ENCODE results near the gene ZNF536.
A peak's percentile ranks its signal among the peaks of the same experiment; 100 is the strongest.
"Not testable (repeated sequence)": the region's sequence is repeated elsewhere in the genome, so short reads cannot be mapped to it uniquely, and the experiment has no call there.

ZNF536 gene

DNA sequence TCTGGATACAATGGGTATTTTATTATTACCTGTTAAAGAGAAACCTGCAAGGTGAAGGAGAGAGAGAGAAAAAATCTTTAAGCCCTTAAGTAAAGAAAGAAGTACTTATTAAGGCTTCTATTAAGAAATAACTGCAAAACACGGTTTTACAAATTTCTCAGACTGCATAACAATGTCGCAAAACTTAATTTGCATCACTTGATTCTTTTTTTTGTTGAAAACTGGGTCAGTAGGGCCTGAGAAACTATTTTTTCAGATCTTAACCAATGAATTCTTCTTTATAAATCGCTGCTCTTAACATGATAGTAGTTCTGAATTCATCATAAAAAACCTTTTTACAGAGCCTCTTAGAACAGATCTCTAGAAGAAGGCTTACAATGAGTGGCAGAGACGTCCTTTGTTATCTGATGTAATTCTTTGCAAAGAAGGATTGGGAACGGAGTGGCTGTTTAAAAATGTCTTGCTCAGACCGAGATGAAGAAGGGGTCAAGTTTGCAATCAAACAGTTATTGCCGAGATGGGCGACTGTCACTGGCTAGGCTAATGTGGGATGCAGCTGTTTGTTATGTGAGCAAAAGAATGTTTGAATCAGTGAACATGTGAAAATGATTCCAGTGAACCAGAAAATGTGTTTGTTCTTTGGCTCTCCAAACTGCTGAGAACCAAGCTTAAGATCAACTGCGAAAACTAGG lies 76.3 kb downstream of the ZNF536 start:
- DNase-seq: peak; percentile 31

DNA sequence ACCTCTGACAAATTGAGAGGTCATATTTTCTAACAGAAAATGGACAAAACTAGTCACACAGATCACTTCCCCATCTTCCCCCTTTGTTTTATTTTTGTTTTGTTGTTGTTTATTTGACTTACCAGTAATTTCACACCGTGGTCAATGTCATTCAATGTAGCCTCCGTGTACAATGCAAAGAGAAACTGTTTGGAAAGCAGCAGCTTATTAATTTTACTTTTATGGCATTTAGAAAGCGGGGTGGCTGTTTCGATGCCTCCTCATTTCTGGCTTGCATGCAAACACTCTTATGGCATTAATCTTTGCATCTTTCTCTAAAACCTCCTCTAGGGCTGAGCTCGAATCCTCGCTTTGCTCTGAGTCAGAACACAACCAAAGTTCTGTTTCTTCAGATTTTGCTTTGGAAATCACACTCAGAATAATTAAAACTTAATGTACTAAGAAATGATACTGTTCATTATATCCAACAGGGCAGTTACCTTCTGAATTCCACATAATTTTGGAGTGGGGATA lies 77.0 kb downstream of the ZNF536 start:
- DNase-seq: peak; percentile 17

DNA sequence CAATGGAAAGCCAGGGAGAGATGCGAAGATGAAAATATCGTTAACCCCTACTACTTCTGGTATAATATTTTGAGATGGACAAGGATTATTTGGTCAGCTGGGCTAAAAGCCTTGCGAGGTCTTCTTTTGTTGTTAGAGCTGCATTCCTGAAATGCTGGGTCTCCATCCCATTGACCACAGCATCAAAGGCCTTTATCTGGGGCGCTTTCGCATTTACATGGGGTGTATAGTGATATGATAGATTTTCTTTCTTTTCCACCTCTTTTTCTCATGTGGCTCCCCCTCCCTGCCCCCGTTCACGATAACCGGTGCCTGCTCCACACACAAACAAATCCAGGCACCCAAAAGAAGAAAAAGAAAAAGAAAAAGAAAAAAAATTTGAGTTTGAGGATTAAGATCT lies 77.5 kb downstream of the ZNF536 start:
- DNase-seq: no peak

DNA sequence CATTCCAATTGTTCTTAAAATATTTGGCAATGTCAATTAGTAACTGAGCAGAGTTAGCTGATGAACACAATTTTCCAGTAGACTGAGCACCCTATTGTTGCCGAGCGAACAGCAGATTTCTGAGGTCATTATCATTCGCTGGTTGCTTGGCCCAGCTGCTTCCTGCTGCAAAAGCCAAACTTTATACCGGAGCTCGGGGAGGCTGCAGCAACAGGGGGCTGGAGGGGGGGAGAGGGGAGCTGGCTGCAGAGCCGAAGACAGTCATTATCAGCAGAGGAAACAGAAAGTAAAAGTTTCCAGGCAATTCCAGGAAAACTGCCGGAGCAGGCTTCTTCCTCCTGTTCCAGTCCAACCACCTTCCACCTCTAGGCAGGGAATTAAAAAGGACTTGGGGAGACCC lies 77.9 kb downstream of the ZNF536 start:
- peak; percentile 67 for DNase-seq

DNA sequence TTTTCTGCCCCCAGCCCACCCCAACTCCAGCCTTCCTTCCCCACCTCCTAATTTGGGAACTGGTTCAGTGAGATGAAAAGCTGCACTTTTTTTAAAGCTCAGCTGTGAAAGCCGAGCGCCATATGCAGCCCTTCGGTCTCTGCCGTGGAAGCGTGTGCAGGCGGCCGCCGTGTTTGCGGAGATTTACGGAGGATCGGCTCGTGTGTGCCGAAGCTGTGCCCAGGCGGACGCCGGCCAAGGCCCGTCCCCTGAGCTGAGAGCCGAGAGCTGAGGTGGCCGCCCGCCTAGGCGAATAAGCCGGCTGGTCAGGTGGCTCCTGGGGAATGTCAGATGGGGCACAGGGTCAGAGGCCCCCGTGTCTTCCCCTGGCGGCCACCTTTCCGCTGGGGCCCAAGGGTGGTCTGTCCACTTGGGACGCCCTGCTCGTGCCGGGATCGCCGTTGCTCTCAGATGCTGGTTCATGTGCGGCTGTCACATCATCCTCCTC lies 78.7 kb downstream of the ZNF536 start:
- DNase-seq: no peak

DNA sequence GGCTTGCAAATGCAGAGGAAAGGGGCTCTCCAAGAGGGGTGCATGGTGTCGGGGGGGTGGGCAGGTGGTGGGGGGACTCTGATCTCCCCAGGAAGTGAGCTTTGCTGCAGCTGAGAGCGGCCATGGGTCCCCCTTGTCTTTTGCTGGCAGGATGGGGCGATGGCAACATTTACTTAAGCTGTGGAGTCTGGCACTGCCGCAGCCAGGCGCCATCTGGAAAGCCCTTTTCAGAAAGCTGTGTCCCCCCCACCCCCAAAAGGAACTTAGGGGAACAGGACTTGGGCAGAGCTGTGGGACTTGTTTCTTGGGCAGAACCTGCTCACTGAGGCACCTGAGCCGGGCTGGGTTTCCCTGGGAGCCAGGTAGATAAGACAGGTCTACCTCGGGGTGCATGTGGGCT lies 80.7 kb downstream of the ZNF536 start:
- no peak for DNase-seq

DNA sequence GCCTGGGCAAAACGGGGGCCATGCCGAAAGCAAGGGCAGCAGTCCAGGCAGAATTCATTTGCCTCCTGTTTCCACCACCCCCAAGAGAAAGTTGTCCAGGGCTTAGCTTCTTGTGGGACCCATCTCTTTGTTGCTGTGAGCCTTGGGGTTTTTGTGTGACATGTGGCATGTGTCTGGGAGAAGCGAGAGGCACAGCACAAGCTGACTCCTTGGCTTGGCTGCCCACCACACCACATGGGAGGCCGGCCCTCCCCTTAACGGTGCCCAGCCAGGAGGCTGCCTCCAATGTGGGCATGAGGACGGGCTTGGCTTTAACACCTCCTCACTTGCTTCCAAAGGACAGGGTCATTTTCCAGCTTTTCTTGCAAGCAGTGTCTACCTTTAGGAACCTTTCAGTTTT lies 81.6 kb downstream of the ZNF536 start:
- DNase-seq: no peak

DNA sequence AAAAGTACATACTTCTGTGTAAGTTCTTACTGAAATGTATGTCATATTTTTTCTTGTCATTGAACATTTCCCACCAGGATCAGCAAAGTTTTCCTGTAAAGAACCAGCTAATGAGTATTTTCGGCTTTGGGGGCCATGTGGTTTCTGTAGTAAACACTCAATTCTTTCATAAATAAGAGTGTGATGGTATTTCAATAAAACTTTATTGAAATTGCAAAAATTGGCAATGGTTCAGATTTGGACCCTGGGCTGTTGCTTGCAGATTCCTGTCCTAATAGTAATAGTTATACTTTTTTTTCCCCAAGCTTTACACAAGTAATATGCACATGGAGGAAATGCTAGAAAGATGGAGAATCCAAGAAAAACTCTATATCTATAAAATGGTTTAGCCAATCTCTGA lies 83.7 kb downstream of the ZNF536 start:
- no peak for DNase-seq

DNA sequence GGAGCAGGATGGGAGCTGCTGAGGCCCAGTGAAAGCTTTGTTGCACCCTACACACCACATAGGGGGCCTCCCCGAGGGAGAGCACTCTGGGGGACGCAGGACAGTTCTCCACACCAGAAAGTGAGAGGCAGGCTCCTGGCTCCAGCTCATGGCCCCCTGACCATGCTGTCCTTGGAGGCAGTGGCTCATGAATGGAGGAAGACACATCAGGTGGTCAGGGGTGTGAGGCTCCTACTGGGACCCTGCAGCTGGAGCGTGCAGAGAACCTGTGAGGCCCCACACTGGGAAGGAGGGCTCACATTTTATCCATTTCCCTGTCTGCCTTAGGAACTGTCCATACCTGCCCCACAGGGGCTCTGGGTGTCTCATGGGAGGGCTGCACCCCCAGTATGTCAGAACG lies 85.3 kb downstream of the ZNF536 start:
- DNase-seq: no peak

DNA sequence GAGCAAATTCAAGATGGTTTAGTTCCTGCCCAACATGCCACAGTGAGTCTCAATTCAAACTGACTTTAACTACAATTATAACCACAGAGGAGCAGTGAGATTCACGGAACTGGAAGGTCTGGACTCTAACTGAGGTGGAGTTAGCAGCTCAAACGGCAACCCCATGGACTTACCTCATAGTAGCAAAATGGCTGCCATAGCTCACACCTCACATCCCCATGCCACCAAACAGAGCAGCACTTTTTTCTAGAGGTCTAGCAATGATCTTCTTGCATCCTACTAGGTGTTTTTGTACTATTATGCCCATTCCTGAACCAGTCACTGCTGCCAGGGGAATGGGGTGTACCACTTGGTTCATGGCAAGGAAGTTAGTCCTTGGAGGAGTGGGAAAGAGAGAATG lies 87.7 kb downstream of the ZNF536 start:
- DNase-seq: no peak

DNA sequence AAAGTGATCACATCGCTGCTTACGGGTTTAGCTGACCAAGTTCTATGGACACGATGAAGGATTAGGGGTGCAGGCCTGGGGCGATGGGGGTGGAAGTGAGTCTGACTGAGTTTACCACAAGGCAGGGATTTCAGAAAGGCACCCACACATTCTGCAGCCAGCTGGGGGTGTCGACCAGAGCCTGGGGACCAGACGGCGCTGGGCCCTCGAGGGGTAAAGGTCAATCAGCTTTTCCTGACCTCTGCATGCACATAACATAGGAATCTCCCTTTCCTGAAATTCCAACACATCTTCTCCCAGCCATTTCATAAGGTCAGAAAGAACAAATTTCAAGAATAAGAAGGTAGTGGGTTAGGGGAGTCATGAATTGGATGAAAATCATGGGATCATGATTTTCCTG lies 92.0 kb downstream of the ZNF536 start:
- no peak for DNase-seq

DNA sequence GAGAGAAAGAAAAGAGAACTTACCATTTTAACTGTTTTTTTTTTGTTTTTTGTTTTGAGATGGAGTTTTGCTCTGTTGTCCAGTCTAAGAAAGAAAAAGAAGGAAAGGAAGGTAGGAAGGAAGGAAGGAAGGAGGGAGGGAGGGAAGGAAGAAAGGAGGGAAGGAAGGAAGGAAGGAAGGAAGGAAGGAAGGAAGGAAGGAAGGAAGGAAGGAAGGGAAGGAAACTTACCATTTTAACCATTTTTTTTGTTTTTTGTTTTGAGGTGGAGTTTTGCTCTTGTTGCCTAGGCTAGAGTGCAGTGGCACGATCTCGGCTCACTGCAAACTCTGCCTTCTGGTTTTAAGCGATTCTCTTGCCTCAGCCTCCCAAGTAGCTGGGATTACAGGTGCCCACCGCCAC lies 94.4 kb downstream of the ZNF536 start:
- not testable (repeated sequence) for DNase-seq

DNA sequence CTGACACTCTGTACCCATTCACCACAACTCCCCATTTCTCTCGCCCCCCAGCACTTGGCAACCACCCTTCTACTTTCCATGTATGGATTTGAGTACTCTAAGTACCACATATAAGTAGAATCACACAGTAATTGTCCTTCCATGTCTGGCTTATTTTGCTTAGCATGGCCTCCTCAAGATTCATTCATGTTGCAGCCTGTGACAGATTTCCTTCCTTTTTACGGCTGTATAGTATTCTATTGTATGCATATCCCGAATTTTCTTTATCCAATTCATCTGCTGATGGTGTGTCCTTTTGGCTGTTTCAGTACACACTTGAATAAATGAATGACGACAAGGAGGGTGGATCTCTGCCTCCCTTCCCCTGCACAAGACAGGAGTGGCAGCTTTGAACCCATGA lies 95.1 kb downstream of the ZNF536 start:
- DNase-seq: no peak

DNA sequence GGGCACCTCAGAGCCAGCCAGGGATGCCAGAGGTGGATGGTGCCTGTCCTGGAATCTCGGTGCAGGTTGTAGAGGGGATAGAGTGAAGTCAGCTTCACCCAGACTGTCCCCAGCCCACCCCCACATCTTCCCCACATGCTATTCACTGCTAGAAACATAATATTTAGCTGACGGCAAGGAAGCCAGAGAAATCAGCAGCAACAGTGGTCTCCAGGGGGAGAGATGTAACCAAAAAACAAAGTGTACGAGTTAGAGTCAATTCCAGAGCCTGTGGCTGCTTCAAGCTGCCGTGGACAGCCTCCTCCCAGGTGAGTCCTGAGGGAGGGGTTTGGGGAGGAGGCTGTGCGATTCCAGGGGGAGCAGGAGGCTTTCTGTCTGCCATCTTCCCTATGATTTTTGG lies 97.6 kb downstream of the ZNF536 start:
- DNase-seq: no peak

DNA sequence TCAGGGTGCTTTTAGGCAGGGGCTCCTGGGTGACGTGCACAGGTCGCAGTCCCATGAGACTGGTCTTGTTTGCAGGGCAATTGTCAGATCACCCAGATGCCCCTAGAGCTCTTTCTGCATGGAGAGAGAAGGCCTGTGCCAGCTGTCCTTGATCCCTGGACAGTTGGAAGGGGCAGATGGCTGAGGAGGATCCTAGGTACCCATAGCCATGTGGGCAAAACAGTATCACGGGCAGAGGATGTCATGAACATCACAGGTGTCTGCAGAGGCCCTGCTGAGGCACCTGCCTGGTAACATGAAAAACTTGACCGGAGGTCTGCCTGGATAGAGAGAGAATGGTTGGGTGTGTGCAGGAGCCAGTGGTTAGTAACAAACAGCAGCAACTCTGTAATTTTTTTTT lies 99.3 kb downstream of the ZNF536 start:
- DNase-seq: no peak

DNA sequence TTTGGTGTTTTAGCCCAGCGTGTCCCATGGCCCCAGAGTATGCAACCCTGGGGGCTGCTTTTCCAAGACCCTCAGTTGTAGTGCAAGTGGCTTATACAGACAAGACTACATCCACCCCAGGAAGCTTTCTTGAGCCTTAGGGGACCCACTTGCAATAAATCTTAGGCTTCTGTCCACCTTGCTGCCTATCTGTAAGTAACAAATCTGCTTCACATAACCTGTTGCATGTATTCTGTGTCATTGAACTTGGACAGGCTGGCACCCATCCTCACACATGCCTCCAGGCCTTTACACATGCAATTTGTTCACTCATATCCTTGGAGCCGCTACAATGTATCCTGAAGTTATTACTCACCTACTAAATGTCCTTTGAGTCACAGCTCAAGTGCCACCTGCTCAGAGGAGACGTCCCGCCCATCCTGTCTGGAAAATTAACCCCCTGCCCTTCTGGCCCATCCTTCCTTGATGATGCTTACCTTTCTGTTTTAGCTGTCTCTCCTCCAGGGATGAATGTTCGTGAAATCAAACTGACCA lies 101.2 kb downstream of the ZNF536 start:
- no peak for DNase-seq

DNA sequence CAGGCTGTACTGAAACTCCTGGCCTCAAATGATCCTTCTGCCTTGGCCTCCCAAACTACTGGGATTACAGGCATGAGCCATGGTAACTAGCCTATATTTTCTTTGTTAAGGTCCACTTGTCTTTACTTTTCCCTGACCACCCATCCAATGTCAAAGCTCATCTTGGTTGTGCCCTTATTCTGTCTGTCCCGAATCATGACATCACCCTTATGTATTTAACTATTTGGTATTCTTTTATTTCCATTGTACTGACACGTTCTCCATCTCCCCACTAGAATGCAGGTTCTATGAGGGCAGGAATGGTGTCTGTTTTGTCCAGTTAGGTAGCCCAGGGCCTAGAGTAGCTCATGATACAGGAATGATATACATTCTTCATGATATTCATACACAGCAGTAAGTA lies 104.8 kb downstream of the ZNF536 start:
- no peak for DNase-seq

DNA sequence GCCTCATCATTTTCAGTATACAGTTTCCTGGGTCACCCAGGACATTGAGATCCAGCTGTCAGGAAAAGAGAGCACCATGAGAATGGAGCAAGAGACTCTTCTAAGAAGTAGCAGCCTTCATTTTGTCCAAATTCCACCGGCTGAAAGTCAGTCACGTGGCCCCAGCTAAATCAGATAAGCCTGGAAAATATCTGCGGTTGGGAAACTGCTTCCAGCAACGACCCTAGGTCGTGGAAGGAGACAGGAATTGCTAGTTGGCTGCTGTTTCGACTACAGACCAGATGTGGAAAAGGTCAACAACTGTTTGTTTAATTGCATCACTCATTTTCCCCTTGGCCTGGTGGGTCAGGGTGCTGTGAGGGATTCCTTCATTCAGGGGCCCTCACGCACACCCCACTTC lies 107.0 kb downstream of the ZNF536 start:
- no peak for DNase-seq

DNA sequence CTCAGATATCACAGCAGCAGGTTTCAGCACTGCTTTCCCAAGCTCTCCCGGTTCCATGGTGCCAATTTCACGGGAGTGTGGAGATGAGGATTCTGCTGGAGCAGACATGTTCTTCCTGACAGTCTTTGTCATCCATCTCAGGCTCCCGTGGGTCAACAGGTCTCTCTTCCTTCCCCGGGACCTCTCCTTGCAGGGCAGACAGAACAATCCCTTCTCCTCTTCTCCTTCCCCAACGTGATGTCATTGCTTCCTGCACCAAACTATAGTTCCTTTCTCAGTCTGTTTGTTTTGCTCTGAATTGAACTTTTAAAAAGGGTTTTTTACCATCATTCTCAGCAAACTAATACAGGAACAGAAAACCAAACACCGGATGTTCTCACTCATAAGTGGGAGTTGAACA lies 107.9 kb downstream of the ZNF536 start:
- DNase-seq: no peak

DNA sequence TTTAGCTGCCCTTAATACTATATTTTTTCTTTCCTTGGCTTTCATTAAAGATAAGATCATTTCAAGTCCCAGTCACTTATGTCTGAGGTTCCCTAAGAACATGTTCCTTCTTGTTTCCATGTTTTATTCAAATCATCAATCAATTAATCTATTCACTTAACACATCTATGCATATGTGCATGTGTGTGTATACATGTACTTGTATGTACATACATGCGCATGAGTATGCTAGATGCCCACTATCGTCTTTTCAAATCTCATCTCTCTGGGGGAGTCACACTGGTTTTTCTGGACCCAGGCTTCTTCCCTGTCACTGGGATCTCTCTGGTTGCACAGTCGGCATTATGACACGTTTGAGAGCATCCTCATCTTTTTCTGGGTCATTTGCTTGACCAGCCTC lies 108.9 kb downstream of the ZNF536 start:
- DNase-seq: no peak

DNA sequence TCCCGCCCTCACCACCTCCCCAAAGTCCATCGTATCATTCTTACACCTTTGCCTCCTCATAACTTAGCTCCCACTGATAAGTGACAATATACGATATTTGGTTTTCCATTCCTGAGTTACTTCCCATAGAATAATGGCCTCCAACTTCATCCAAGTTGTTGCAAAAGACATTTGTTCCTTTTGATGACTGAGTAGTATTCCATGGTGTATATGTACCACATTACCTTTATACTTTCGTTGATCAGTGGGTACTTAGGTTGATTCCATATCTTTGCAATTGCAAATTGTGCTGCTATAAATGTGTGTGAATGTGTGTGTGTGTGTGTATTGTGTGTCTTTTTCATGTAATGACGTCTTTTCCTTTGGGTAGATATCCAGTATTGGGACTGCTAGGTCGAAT lies 109.6 kb downstream of the ZNF536 start:
- DNase-seq: no peak

DNA sequence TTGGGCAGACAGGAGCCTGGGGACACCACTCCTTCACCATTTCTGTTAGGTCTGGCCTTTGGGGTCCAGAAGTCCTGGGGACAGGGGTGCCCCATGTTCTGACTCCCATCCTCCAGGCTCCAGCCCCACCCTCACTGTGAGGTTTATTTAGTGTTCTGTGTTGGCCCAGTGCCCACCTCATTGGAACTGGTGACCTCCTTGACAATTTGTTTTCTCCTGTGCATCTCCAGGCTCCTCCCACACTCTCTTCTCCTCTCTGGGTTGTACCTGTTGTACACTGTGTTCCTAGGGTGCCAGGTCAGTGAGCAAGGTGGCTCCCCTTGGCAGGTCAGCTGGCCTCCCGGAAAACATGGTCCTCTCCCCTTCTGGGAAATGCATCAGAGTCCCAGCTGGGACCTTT lies 110.8 kb downstream of the ZNF536 start:
- DNase-seq: no peak

DNA sequence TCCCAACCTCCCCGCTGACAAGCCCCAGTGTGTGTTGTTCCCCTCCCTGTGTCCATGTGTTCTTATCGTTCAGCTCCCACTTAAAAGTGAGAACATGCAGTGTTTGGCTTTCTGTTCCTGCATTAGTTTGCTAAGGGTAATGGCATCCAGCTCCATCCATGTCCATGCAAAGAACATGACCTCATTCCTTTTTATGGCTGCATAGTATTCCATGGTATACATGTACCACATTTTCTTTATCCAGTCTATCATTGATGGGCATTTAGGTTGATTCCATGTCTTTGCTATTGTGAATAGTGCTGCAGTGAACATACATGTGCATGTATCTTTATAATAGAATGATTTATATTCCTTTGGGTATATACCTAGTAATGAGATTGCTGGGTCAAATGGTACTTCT lies 114.1 kb downstream of the ZNF536 start:
- not testable (repeated sequence) for DNase-seq

DNA sequence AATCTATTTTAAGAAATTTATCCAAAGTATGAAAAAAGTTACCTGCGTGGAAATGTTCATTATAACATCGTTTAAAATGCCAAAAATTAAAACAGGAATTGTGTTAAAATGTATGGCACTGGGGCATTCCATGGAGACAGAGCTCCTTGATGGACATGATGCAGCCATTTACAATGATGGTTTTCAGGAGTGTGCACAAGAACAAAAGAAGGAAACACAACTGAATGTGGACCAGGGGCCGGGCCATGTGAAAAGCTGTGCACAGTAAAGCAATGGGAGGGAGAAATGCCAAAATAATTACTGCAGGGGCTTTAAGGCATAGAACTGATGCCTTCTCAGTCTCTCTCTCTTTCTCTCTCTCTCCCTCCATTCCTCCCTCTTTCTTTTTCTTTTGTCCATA lies 115.0 kb downstream of the ZNF536 start:
- no peak for DNase-seq

DNA sequence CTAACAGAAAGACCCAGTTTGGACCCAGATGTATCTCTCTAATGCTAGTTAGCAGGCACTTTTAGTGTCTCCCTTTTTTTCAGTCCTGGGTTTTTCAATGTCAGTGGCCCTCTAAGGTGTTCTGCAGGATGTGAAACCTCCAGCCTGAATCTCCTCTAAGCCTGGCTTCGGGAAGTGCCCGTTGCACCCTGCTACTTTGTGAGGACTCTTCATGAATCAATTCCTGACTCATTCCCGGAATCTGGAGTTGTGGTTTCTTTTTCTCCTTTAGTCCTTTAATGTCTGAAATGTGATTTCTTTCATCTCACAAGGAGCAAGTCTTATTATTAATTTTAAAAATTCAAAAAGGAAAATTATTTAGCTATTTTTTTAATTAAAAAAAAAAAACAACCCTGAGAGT lies 116.0 kb downstream of the ZNF536 start:
- no peak for DNase-seq

All from DMS79 treated with DMSO at 0.1 percent for 48 hours (cell line).